GM12878 (cell line): ENCODE measurements around the gene MIA. TPM values are rescaled to one million over a fixed set of nuclear protein-coding genes. Genes with fewer than 3 reads are reported as not detected.

Experiments
- ATAC-seq: fragments of 200-7000 bp; cut with Tn5 transposase; 3 replicates; pipeline ENCODE4 v1.9.1; 2020; ENCODE audit warnings: mild to moderate bottlenecking, moderate library complexity
- BruUV-seq: library from RNA; stranded (reverse); fragments of 400-500 nt; replicated peaks from 2 replicates; lab custom pipeline; 2021; lab: Mats Ljungman, UMichigan
- CTCF ChIA-PET: fragments of 300-600 bp; sonication (Branson Sonifier 250); formaldehyde crosslinking; extraction: SDS; loops from one replicate; lab custom pipeline; 2021; ENCODE audit warnings: inconsistent platforms; lab: Yijun Ruan, JAX
- POLR2A ChIA-PET: fragments of 350-600 bp; formaldehyde crosslinking; extraction: SDS; loops from one replicate; lab custom pipeline; 2021; ENCODE audit warnings: inconsistent platforms; lab: Charles Lee
- RAD21 ChIA-PET: fragments of 300-600 bp; sonication (Branson Sonifier 250); formaldehyde crosslinking; loops from one replicate; lab custom pipeline; 2023; ENCODE audit warnings: antibody characterized with exemption; ENCODE audit not compliant: unreplicated experiment; lab: Charles Lee
- SMC1A ChIA-PET: fragments of 300-600 bp; sonication (Branson Sonifier 250); formaldehyde crosslinking; loops from one replicate; lab custom pipeline; 2023; ENCODE audit not compliant: unreplicated experiment, uncharacterized antibody; lab: Charles Lee
- DNase-seq: peaks from one replicate; pipeline ENCODE4 v3.0.0-alpha.2; 2011; ENCODE audit warnings: low read depth, low spot score
- FAIRE-seq: peaks from 3 replicates; lab custom pipeline; 2011; peaks lifted over from hg19 to GRCh38; lab: Jason Lieb, UNC
- H2AFZ ChIP-seq: 2 replicates; pipeline ENCODE4 v1.6.0; 2011; ENCODE audit warnings: low read depth, low read length, control low read depth; ENCODE audit not compliant: control insufficient read depth
- H3K27ac ChIP-seq: 2 replicates; pipeline ENCODE4 v1.5.1; 2011; ENCODE audit warnings: control low read depth; ENCODE audit not compliant: control insufficient read depth, insufficient read depth
- H3K27me3 ChIP-seq, 2 experiments: replicated peaks in 1 of 2; 2 replicates each; pipeline versions ENCODE4 v1.6.0 to v1.6.1; 2011; ENCODE audit warnings: low read length in 1 of 2; ENCODE audit not compliant: control insufficient read depth in 2 of 2, insufficient read depth in 2 of 2
- H3K36me3 ChIP-seq, 2 experiments: 2 replicates each; pipeline ENCODE4 v1.5.1; 2011; ENCODE audit warnings: low read length in 1 of 2; ENCODE audit not compliant: control insufficient read depth in 2 of 2, insufficient read depth in 2 of 2
- H3K4me1 ChIP-seq: 2 replicates; pipeline ENCODE4 v1.6.1; 2011; ENCODE audit warnings: mild to moderate bottlenecking, low read length, moderate library complexity, mixed read lengths; ENCODE audit not compliant: control insufficient read depth, insufficient read depth
- H3K4me2 ChIP-seq: 2 replicates; pipeline ENCODE4 v1.6.0; 2011; ENCODE audit warnings: control low read depth; ENCODE audit not compliant: control insufficient read depth, insufficient read depth
- H3K4me3 ChIP-seq: fragments of 200-600 bp; sonication (generic); 2 replicates; pipeline ENCODE4 v1.5.1; 2016
- H3K79me2 ChIP-seq: 2 replicates; pipeline ENCODE4 v1.6.0; 2011; ENCODE audit warnings: low read length; ENCODE audit not compliant: control insufficient read depth, insufficient read depth
- H3K9ac ChIP-seq: 2 replicates; pipeline ENCODE4 v1.8.0; 2011; ENCODE audit warnings: low read length, control low read depth, mixed read lengths; ENCODE audit not compliant: control insufficient read depth, insufficient read depth
- H3K9me3 ChIP-seq: replicated peaks from 3 replicates; pipeline ENCODE4 v1.5.1; 2011; ENCODE audit warnings: mild to moderate bottlenecking, low read length; ENCODE audit not compliant: control insufficient read depth, insufficient read depth
- H4K20me1 ChIP-seq: 2 replicates; pipeline ENCODE4 v1.6.0; 2011; ENCODE audit not compliant: control insufficient read depth, insufficient read depth
- BCLAF1 ChIP-seq: fragments of 450-650 bp; IDR thresholded peaks from 2 replicates; pipeline ENCODE4 v1.6.1; 2017; ENCODE audit warnings: antibody characterized with exemption, mild to moderate bottlenecking, moderate library complexity
- BRCA1 ChIP-seq: IDR thresholded peaks from 2 replicates; pipeline ENCODE4 v1.6.1; 2011; ENCODE audit warnings: low read depth, low read length, improper control_type of control experiment
- CTCF ChIP-seq, 3 experiments: IDR thresholded peaks in 2 of 3; conservative IDR thresholded peaks in 1 of 3; 2 replicates each; pipeline ENCODE4 v1.5.1; 2011; ENCODE audit warnings: low read depth in 3 of 3, low read length in 3 of 3, mild to moderate bottlenecking in 3 of 3, control low read depth in 2 of 3, moderate library complexity in 2 of 3, inconsistent platforms in 1 of 3, mixed read lengths in 1 of 3; ENCODE audit not compliant: control insufficient read depth in 2 of 3, insufficient read depth in 1 of 3; ENCODE audit errors: extremely low read depth in 1 of 3
- HSF1 ChIP-seq: fragments of 150-350 bp; IDR thresholded peaks from 2 replicates; pipeline ENCODE4 v1.6.1; 2014; ENCODE audit warnings: mild to moderate bottlenecking, low read depth, low read length
- MEF2B ChIP-seq: fragments of 450-650 bp; IDR thresholded peaks from 2 replicates; pipeline ENCODE4 v1.6.1; 2018; ENCODE audit warnings: mild to moderate bottlenecking, moderate library complexity; ENCODE audit not compliant: partially characterized antibody, poor library complexity, severe bottlenecking
- POLR2A ChIP-seq: IDR thresholded peaks from 2 replicates; pipeline ENCODE4 v1.6.1; 2011; ENCODE audit warnings: low read depth, mild to moderate bottlenecking, low read length
- RAD21 ChIP-seq: IDR thresholded peaks from 2 replicates; pipeline ENCODE4 v1.6.1; 2011; ENCODE audit warnings: mild to moderate bottlenecking, low read depth, low read length, moderate library complexity; ENCODE audit not compliant: insufficient read depth
- WGBS: methylation state at CpG from one replicate; pipeline ENCODE4 v1.1.6; 2016; ENCODE audit warnings: low lambda C conversion rate; ENCODE audit not compliant: insufficient replicate concordance, insufficient coverage; ENCODE audit errors: missing lambda C conversion rate; 5-methylcytosine and 5-hydroxymethylcytosine counted together
- in situ Hi-C: fragments of 300-500 bp; cut with MboI; formaldehyde crosslinking; loops from 9 replicates; pipeline ENCODE4 v1.14.3; 2018; ENCODE audit warnings: mixed read lengths
- intact Hi-C: fragments of 100-400 bp; cut with micrococcal nuclease; formaldehyde crosslinking; loops from one replicate; pipeline ENCODE4 v1.14.2; 2022; ENCODE audit not compliant: unreplicated experiment
- polyA plus RNA-seq, 11 experiments: library from polyadenylated mRNA; depleted of rRNA in 4 of 11; unstranded in 6 of 11; stranded (reverse) in 5 of 11; fragments of >200 nt; fragmentation: Nextera tagmentation in 4 of 11; fragmentation: Illumina TruSeq in 1 of 11; extraction: Ambion mirVana in 4 of 11; extraction: Trizol in 1 of 11; gene quantifications; 1 replicate in 1 of 11; 2 replicates in 10 of 11; pipeline versions ENCODE4 v1.2.1 to v1.2.3, GENCODE V29; 2011 to 2016; ENCODE audit warnings: inconsistent platforms in 2 of 11, missing spikeins in 2 of 11, low read depth in 1 of 11
- total RNA-seq, 4 experiments: library from RNA; depleted of rRNA in 3 of 4; stranded (reverse); fragments of >200 nt in 3 of 4; fragmentation: Illumina TruSeq in 1 of 4; extraction: Trizol in 1 of 4; gene quantifications; 2 replicates each; pipeline versions ENCODE4 v1.2.1 to v1.2.3, GENCODE V29; 2013 to 2021

Gene MIA
- total and polyA plus RNA-seq, 10 of the 15 experiments (the other 5 are each of a cell fraction or from before 2014, with no cell fraction given) = 0.16 to 2.7 (median 1.4) TPM; not detected in 3

- WGBS = 76% methylated on average over 18 of the region's 18 CpGs
Measured at GRCh38 chr19:40807147-40808020, 32.1 kb downstream of the MIA start.

More at GRCh38 chr19:40807147-40808020, 32.1 kb downstream of the MIA start:
- in situ Hi-C loops (no loop called here), intact Hi-C loops (no loop called here)
- ChIA-PET RAD21 (interaction anchor here (0.8 to 3.6 kb wide), 10 partner anchors 9 to 144 kb away, joined by 3 to 29 read pairs (median 7); partner anchors contain the start of genes ACTMAP, COQ8B, EGLN2 and ITPKC), CTCF (interaction anchor here (0.7 to 5.9 kb wide), 16 partner anchors 9 to 144 kb away, joined by 3 to 51 read pairs (median 8); partner anchors contain the start of genes COQ8B, EGLN2, ITPKC and MIA), POLR2A (interaction anchor here (1.0 to 4.3 kb wide), 4 partner anchors 29 to 144 kb away, joined by 4 to 37 read pairs (median 12); partner anchors contain the start of genes ACTMAP, RAB4B and SNRPA), SMC1A (interaction anchor here (1.2 to 4.2 kb wide), 7 partner anchors 10 to 145 kb away, joined by 3 to 41 read pairs (median 6); partner anchors contain the start of genes ACTMAP, RAB4B and SNRPA)
- FAIRE-seq (no peak), DNase-seq (no peak), ATAC-seq (peak; percentile 8; the same call in 1 of the 3 replicates)
- peaks cover 35% of the 10 kb centered on the region for H3K4me1 ChIP-seq
- peaks cover 11 to 18% of the 10 kb centered on the region in 2 experiments; a peak in 3 of 4 replicates for H3K36me3 ChIP-seq
- TF ChIP-seq BCLAF1 (no peak), CTCF (IDR thresholded peaks at IDR 0.05 in 2 of 3, conservative IDR thresholded peaks at IDR 0.05 in 1 of 3; ENCODE audit: control insufficient read depth in 2 of 3, extremely low read depth in 1 of 3, insufficient read depth in 1 of 3, low read depth in 3 of 3, low read length in 3 of 3) (peak; percentile 19 to 34 (median 23); a peak in 3 of 6 replicates), RAD21 (peak; percentile 46; the same call in 1 of the 2 replicates), MEF2B (no peak), HSF1 (no peak), BRCA1 (no peak), POLR2A (peak; percentile 5)
- no peaks in the 10 kb centered on the region for H3K27me3 ChIP-seq
- peaks cover 12% of the 10 kb centered on the region; the same call in 1 of the 2 replicates for H4K20me1 ChIP-seq
- no peak overlapping the region for H3K4me3 ChIP-seq
- BruUV-seq = no TSS peak
- no peak overlapping the region for H2AFZ ChIP-seq
- no peak overlapping the region for H3K27ac ChIP-seq
- H3K4me2 ChIP-seq = no peak overlapping the region
- no peaks in the 10 kb centered on the region for H3K9me3 ChIP-seq
- H3K9ac ChIP-seq = no peak overlapping the region
- H3K79me2 ChIP-seq = peaks cover 33% of the 10 kb centered on the region
